Transverse colon (tissue), 3 donors: ENCODE data around the gene GLI2.

ENCODE experiments used
- POLR2A ChIP-seq: fragments of 450-650 bp; IDR thresholded peaks from one replicate; pipeline ENCODE4 v1.6.1; 2016; ENCODE audit warnings: antibody characterized with exemption, mild to moderate bottlenecking, moderate library complexity
- TF ChIP-seq, protein P1 (sequence below), 5 experiments: fragments of 200-600 bp in 3 of 5; fragments of 450-650 bp in 2 of 5; sonication (generic) in 3 of 5; IDR thresholded peaks; 1 replicate in 2 of 5; 2 replicates in 3 of 5; pipeline ENCODE4 v1.5.1; 2016 to 2017; ENCODE audit warnings: antibody characterized with exemption in 5 of 5, inconsistent platforms in 3 of 5, mild to moderate bottlenecking in 2 of 5, moderate library complexity in 1 of 5

DNA sequence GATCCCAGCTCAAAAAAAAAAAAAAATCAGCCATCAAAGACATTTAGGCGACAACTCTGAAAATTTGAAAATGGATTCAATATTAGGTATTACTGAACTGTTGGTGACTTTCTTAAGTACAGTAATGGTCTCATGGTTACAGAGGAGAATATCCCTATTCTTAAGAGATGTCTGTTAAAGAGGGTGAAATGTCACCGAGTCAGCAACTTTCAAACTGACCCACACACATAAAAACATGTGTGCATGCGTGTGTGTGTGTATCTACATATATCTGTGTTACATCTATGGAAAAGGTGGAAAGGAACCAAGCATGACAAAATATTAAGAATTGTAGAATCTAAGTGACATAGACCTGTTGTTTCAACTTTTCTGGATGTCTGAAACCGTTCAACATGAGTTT lies 41.6 kb upstream of the GLI2 start:
- TF ChIP-seq, protein P1, sequence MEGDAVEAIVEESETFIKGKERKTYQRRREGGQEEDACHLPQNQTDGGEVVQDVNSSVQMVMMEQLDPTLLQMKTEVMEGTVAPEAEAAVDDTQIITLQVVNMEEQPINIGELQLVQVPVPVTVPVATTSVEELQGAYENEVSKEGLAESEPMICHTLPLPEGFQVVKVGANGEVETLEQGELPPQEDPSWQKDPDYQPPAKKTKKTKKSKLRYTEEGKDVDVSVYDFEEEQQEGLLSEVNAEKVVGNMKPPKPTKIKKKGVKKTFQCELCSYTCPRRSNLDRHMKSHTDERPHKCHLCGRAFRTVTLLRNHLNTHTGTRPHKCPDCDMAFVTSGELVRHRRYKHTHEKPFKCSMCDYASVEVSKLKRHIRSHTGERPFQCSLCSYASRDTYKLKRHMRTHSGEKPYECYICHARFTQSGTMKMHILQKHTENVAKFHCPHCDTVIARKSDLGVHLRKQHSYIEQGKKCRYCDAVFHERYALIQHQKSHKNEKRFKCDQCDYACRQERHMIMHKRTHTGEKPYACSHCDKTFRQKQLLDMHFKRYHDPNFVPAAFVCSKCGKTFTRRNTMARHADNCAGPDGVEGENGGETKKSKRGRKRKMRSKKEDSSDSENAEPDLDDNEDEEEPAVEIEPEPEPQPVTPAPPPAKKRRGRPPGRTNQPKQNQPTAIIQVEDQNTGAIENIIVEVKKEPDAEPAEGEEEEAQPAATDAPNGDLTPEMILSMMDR (IDR thresholded peaks at IDR 0.05) = no peak
- TF ChIP-seq POLR2A = no peak
